Astrocyte of the spinal cord (primary cell): ENCODE data around the gene ZNF774.
"Not testable (repeated sequence)": the region's sequence is repeated elsewhere in the genome, so short reads cannot be mapped to it uniquely, and the experiment has no call there.

Experiments used
- DNase-seq: peaks from one replicate; pipeline ENCODE4 v3.0.0; 2011; ENCODE audit warnings: low read depth, low spot score
- H3K4me3 ChIP-seq: 2 replicates; pipeline ENCODE4 v1.5.1; 2011; ENCODE audit warnings: low read depth, mild to moderate bottlenecking, low read length, moderate library complexity
- CTCF ChIP-seq: IDR thresholded peaks from 2 replicates; pipeline ENCODE4 v1.5.1; 2012; ENCODE audit warnings: low read depth, mild to moderate bottlenecking, low read length, inconsistent platforms
- in situ Hi-C: cut with HindIII; loops from 2 replicates; pipeline ENCODE4 v1.10.0; 2017; ENCODE audit warnings: low sequenced_read_pairs

ZNF774 gene

GRCh38 chr15:90405055-90405607, 53.0 kb downstream of the ZNF774 start:
- H3K4me3 ChIP-seq = no peak overlapping the region
- no peak for TF ChIP-seq CTCF
- in situ Hi-C loops = no loop called here
- no peak for DNase-seq

GRCh38 chr15:90407336-90407735, 55.3 kb downstream of the ZNF774 start:
- no peak overlapping the region for H3K4me3 ChIP-seq
- no peak for TF ChIP-seq CTCF
- no peak for DNase-seq
- in situ Hi-C loops = no loop called here

- DNase-seq = no peak
- H3K4me3 ChIP-seq = no peak overlapping the region
- in situ Hi-C loops = no loop called here
- no peak for TF ChIP-seq CTCF
These were observed 55.8 kb downstream of the ZNF774 start for GRCh38 chr15:90407871-90408317.

- DNase-seq = no peak
- in situ Hi-C loops = no loop called here
- H3K4me3 ChIP-seq = no peak overlapping the region
- TF ChIP-seq CTCF = no peak
These were observed 56.6 kb downstream of the ZNF774 start for GRCh38 chr15:90408657-90409056.

- DNase-seq, in situ Hi-C loops, H3K4me3 ChIP-seq: not testable (repeated sequence)
These were observed 57.5 kb downstream of the ZNF774 start for GRCh38 chr15:90409587-90409986.

- in situ Hi-C loops, DNase-seq, H3K4me3 ChIP-seq: not testable (repeated sequence)
These were observed 58.2 kb downstream of the ZNF774 start for GRCh38 chr15:90410316-90410715.

GRCh38 chr15:90411176-90411575, 59.1 kb downstream of the ZNF774 start:
- no peak overlapping the region for H3K4me3 ChIP-seq
- DNase-seq = no peak
- no peak for TF ChIP-seq CTCF
- in situ Hi-C loops = no loop called here
